ENCODE data around the gene ZDHHC7.

GRCh38 chr16:84985079-84986065, 26.0 kb downstream of the ZDHHC7 start:
- no peak for TF ChIP-seq CTCF (IDR thresholded peaks at IDR 0.05)
- no peak for TF ChIP-seq ESRRA (IDR thresholded peaks at IDR 0.05; ENCODE audit: borderline replicate concordance, low read length)
- TF ChIP-seq POLR2A (IDR thresholded peaks at IDR 0.05; ENCODE audit: low read length): no peak
- no peak for TF ChIP-seq CBX8 (IDR thresholded peaks at IDR 0.05)
- TF ChIP-seq HOXA7 (CRISPR knock-in tag; IDR thresholded peaks at IDR 0.05): no peak
- TF ChIP-seq NPAS2 (CRISPR knock-in tag; IDR thresholded peaks at IDR 0.05; ENCODE audit: borderline replicate concordance): no peak
- no peak for TF ChIP-seq ELK1 (IDR thresholded peaks at IDR 0.05; ENCODE audit: low read depth, low read length)
- TF ChIP-seq KDM1A (IDR thresholded peaks at IDR 0.05; ENCODE audit: low read depth): no peak
- no peak for TF ChIP-seq ZFP36 (IDR thresholded peaks at IDR 0.05; ENCODE audit: borderline replicate concordance, partially characterized antibody)
- no peak for TF ChIP-seq BCL3 (IDR thresholded peaks at IDR 0.05)
